Retinal pigment epithelial cell (primary cell): ENCODE results near the gene HECTD1.
"Not testable (repeated sequence)": the region's sequence is repeated elsewhere in the genome, so short reads cannot be mapped to it uniquely, and the experiment has no call there.

Source experiments
- DNase-seq: peaks from one replicate; pipeline ENCODE4 v3.0.0-alpha.2; 2010; ENCODE audit warnings: low read depth
- H3K4me3 ChIP-seq: 2 replicates; pipeline ENCODE4 v1.5.1; 2011; ENCODE audit warnings: mild to moderate bottlenecking, low read length, control low read depth, moderate library complexity
- TF ChIP-seq, protein P1 (sequence below): conservative IDR thresholded peaks from 2 replicates; pipeline ENCODE4 v1.5.1; 2011; ENCODE audit warnings: low read depth, low read length, control low read depth, inconsistent platforms

Gene HECTD1

DNA sequence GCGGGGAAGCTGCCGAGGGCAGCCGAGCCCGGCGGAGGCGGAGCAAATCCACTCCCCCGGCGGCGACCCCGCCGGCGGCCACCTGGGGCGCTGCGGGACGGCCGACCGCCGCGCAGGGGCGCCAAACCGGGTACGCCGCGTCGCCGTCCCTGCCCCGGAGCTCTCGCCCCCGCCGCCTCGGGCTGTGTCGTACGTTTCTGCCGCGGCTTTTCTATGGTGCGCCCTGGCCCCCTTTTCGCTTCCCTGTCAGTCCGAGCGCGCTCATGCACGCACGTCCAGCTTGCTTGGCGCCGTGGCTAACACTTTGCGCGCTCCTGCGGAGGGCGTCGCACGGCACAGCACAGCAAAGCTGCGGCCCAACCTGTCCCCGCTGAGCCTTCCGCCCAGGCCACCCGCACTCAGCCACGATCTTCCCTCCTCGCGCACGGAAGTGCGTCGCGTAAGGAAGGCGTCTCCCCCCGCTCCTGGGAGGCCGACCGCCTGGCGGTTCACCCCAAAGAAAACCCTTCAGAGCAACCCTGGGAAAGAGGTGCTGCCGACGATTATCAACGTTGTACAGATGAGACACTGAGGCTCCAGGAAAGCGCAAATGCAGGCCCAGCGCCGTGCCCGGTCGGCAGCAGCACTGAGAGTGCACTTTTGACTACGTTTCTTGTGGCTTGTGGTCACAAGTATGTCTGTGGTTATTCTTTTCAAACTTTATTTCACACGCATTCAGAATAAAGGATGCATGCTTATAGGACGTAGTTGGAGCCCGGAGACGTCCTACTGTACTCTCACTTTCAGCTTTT, at the start of gene HECTD1:
TSS of gene HECTD1 (minus strand) at position 39 of the 791 bp plus-strand sequence. CDS start 1,857 bp downstream, outside the sequence.
- peak within 1 kb of the TSS; percentile 60 for H3K4me3 ChIP-seq
- TF ChIP-seq, protein P1, sequence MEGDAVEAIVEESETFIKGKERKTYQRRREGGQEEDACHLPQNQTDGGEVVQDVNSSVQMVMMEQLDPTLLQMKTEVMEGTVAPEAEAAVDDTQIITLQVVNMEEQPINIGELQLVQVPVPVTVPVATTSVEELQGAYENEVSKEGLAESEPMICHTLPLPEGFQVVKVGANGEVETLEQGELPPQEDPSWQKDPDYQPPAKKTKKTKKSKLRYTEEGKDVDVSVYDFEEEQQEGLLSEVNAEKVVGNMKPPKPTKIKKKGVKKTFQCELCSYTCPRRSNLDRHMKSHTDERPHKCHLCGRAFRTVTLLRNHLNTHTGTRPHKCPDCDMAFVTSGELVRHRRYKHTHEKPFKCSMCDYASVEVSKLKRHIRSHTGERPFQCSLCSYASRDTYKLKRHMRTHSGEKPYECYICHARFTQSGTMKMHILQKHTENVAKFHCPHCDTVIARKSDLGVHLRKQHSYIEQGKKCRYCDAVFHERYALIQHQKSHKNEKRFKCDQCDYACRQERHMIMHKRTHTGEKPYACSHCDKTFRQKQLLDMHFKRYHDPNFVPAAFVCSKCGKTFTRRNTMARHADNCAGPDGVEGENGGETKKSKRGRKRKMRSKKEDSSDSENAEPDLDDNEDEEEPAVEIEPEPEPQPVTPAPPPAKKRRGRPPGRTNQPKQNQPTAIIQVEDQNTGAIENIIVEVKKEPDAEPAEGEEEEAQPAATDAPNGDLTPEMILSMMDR = peak; percentile 44
- peak; percentile 52 for DNase-seq

DNA sequence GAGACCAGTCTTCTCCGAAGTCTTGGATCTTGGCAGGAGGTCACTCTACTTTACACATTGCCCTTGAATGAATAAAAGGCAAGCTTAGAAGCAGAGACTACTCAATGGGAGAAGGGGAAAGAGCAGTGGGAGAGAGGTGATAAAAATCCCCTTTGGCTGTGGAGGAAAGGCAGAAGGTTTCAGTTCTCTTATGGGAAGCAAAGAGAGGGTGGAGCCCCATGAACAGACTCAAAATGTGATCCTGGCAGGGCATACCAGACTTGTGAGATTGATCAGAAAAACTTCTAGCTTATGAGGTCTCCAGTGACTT, 49.6 kb upstream of the HECTD1 start:
- TF ChIP-seq, protein P1 = no peak
- DNase-seq = no peak
- H3K4me3 ChIP-seq = no peak overlapping the region

DNA sequence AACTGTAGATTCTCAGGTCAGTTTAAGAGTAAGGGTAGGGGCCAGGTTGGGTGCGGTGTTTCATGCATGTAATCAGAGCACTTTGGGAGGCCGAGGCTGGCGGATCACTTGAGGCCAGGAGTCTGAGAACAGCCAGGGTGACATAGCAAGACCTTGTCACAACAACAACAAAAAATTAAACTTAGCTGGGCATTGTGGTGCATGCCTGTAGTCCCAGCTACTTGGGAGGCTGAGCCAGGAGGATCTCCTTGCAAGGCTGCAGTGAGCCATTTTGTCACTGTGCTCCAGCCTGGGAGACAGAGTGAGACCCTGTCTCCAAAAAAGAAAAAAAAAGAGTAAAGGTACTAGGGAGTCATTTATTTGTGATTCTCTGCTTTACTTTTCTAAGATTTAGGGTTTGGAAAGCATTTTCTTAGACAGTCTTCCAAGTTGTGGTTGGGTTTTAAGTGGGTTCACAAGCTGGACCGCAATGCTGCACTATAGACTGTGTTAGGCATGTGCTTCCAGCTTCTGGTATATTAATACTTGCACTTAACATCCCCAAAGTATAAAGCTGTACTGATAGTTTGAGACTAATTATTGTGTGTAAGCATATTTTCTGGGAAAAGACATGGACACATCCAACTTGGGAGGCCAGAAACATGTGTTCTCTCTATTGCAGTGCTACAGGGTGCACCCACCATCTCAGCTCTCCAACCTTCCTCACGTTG, 49.1 kb upstream of the HECTD1 start:
- TF ChIP-seq, protein P1 = no peak
- DNase-seq = no peak
- no peak overlapping the region for H3K4me3 ChIP-seq

DNA sequence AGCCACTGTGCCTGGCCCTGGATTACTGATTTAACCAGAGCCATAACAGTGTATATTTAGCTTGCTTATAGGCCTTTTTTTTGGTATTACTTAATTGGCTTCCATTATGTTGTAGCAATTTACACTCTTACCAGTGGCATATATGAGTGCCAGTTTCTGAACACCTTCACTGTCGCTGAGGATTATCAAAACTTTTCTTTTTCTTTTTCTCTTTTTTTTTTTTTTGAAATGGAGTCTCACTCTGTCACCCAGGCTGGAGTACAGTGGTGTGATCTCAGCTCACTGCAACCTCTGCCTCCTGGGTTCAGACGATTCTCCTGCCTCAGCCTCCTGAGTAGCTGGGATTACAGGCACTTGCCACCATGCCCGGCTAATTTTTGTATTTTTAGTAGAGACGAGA, 48.3 kb upstream of the HECTD1 start:
- DNase-seq, H3K4me3 ChIP-seq: not testable (repeated sequence)

DNA sequence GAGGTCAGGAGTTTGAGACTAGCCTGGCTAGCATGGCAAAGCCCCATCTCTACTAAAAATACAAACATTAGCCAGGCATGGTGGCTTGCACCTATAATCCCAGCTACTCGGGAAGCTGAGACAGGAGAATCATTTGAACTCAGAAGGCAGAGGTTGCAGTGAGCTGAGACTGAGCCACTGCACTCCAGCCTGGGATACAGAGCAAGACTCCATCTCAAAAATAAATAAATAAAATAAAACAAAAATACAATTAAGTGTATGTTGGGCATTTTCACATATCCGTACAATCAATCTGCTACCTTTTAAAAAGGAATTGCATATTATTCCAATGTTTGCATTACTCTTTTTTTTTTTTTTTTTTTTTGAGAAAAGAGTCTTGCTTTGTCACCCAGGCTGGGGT, 47.7 kb upstream of the HECTD1 start:
- DNase-seq = no peak
- TF ChIP-seq, protein P1 = no peak
- H3K4me3 ChIP-seq = no peak overlapping the region

DNA sequence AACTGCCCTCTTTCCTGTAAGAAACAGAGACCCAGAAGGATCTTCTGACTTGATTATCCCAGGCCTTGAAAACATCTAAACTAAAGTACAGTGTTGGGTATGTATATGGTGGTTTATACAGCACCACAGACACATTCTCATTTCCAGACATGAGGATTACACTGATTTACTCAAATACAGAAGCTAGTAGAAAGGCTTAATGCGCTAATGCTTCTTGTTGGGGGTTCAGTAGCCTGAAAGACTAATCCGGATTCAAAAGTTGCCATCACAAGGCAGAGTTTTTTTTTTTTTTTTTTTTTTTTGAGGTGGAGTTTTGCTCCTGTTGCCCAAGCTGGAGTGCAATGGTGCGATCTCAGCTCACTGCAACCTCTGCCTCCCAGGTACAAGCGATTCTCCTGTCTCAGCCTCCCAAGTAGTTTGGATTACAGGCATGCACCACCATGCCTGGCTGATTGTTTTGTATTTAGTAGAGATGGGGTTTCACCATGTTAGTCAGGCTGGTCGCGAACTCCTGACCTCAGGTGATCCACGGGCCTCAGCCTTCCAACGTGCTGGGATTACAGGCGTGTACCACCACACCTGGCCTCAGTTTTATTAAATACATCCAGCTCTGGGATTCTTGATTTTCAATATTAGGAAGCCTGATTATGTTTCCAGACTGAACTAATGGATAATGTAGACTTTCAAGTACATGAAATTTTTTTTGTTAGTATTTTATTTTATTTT, 46.3 kb upstream of the HECTD1 start:
- TF ChIP-seq, protein P1 = no peak

DNA sequence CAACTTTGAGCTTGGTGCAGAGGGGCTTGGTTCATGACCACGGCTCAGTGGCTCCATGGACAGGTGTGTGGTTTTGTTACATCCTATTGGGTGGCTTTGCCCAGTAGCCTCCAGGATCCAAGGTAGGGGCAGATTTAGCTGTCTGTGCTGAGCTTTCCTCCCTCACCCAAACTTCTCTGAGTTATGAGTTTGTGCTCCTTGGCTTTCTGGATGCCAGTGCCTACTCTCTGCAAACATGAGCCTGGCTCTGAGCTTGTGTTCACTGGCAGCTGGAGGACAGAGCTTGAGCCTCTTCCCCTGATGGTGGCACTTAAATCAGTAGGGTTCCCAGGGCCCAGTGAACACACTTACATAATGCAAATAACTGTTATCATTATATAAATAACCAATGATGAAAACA, 45.3 kb upstream of the HECTD1 start:
- TF ChIP-seq, protein P1 = no peak
- DNase-seq = no peak
- no peak overlapping the region for H3K4me3 ChIP-seq

More for the DNA sequence above, 46.3 kb upstream of the HECTD1 start:
- H3K4me3 ChIP-seq = no peak overlapping the region
- DNase-seq = peak; percentile 62
